IMR-90 (cell line): Measurements from ENCODE around the gene GRAMD4.

Experiments
- CHD1 ChIP-seq: IDR thresholded peaks from 2 replicates; pipeline ENCODE4 v1.6.1; 2012; ENCODE audit warnings: low read depth, low read length, improper control_type of control experiment
- CTCF ChIP-seq: conservative IDR thresholded peaks from 2 replicates; pipeline ENCODE4 v1.5.1; 2012; ENCODE audit warnings: mild to moderate bottlenecking, low read depth, low read length, improper control_type of control experiment
- ELK1 ChIP-seq: fragments of 150-350 bp; IDR thresholded peaks from 2 replicates; pipeline ENCODE4 v1.6.1; 2016; ENCODE audit warnings: low read depth, mild to moderate bottlenecking, low read length, moderate library complexity, borderline replicate concordance
- MAFK ChIP-seq: IDR thresholded peaks from 2 replicates; pipeline ENCODE4 v1.6.1; 2012; ENCODE audit warnings: low read depth, low read length, improper control_type of control experiment
- MXI1 ChIP-seq: IDR thresholded peaks from 2 replicates; pipeline ENCODE4 v1.6.1; 2012; ENCODE audit warnings: low read depth, mild to moderate bottlenecking, low read length, moderate library complexity, borderline replicate concordance
- NFE2L2 ChIP-seq: fragments of 150-350 bp; IDR thresholded peaks from 2 replicates; pipeline ENCODE4 v1.6.1; 2016; ENCODE audit warnings: low read depth, mild to moderate bottlenecking, low read length
- POLR2A ChIP-seq: IDR thresholded peaks from 2 replicates; pipeline ENCODE4 v1.6.1; 2012; ENCODE audit warnings: mild to moderate bottlenecking, low read depth, low read length
- RCOR1 ChIP-seq: IDR thresholded peaks from 2 replicates; pipeline ENCODE4 v1.6.1; 2012; ENCODE audit warnings: mild to moderate bottlenecking, low read length, improper control_type of control experiment; ENCODE audit not compliant: insufficient replicate concordance

GRCh38 chr22:46632646-46633249 lies 12.6 kb downstream of the GRAMD4 start:
- TF ChIP-seq POLR2A (no peak), CTCF (no peak), CHD1 (no peak), MAFK (no peak), RCOR1 (no peak), NFE2L2 (no peak), ELK1 (no peak), MXI1 (no peak)
